Smooth muscle cell (in vitro differentiated cells): ENCODE data around the gene R3HDM4. TPM values are rescaled to one million over a fixed set of nuclear protein-coding genes. Genes with fewer than 3 reads are reported as not detected.

Experiments
- DNase-seq: peaks from one replicate; lab custom pipeline; 2025; ENCODE audit not compliant: unreplicated experiment; lab: John Stamatoyannopoulos, UW
- H2AFZ ChIP-seq: fragments of 200-600 bp; sonication (generic); 2 replicates; pipeline ENCODE4 v1.6.0; 2016; ENCODE audit warnings: antibody characterized with exemption, low read depth, mild to moderate bottlenecking
- H3F3A ChIP-seq: fragments of 200-600 bp; sonication (generic); 2 replicates; pipeline ENCODE4 v1.6.0; 2017; ENCODE audit warnings: antibody characterized with exemption, low read depth
- H3K27ac ChIP-seq: fragments of 200-600 bp; sonication (generic); 2 replicates; pipeline ENCODE4 v1.5.1; 2016; ENCODE audit warnings: low read depth, mild to moderate bottlenecking
- H3K27me3 ChIP-seq: fragments of 200-600 bp; sonication (generic); 2 replicates; pipeline ENCODE4 v1.6.1; 2016; ENCODE audit warnings: low read depth, mild to moderate bottlenecking
- H3K36me3 ChIP-seq: fragments of 200-600 bp; sonication (generic); 2 replicates; pipeline ENCODE4 v1.5.1; 2016; ENCODE audit warnings: low read depth
- H3K4me1 ChIP-seq: fragments of 200-600 bp; sonication (generic); 2 replicates; pipeline ENCODE4 v1.5.1; 2016; ENCODE audit warnings: low read depth
- H3K4me2 ChIP-seq: fragments of 200-600 bp; sonication (generic); 2 replicates; pipeline ENCODE4 v1.6.0; 2016; ENCODE audit warnings: mild to moderate bottlenecking
- H3K4me3 ChIP-seq: fragments of 200-600 bp; sonication (generic); 2 replicates; pipeline ENCODE4 v1.5.1; 2016; ENCODE audit warnings: mild to moderate bottlenecking
- H3K79me2 ChIP-seq: fragments of 200-600 bp; sonication (generic); 2 replicates; pipeline ENCODE4 v1.6.0; 2016; ENCODE audit warnings: low read depth, mild to moderate bottlenecking
- H3K9ac ChIP-seq: fragments of 200-600 bp; sonication (generic); 2 replicates; pipeline ENCODE4 v1.6.0; 2016; ENCODE audit warnings: low read depth
- H3K9me3 ChIP-seq: fragments of 200-600 bp; sonication (generic); replicated peaks from 2 replicates; pipeline ENCODE4 v1.5.1; 2016; ENCODE audit warnings: low read depth
- H4K20me1 ChIP-seq: fragments of 200-600 bp; sonication (generic); 2 replicates; pipeline ENCODE4 v1.6.0; 2016; ENCODE audit warnings: low read depth
- CTCF ChIP-seq: fragments of 200-600 bp; sonication (generic); IDR thresholded peaks from 2 replicates; pipeline ENCODE4 v1.5.1; 2017; ENCODE audit warnings: borderline replicate concordance, mild to moderate bottlenecking, antibody characterized with exemption; ENCODE audit not compliant: insufficient read depth, poor library complexity, severe bottlenecking
- WGBS: methylation state at CpG from one replicate; pipeline ENCODE4 v1.1.7; 2016; ENCODE audit warnings: low lambda C conversion rate; 5-methylcytosine and 5-hydroxymethylcytosine counted together
- polyA plus RNA-seq: library from polyadenylated mRNA; unstranded; fragments of >200 nt; fragmentation: Nextera tagmentation; extraction: Ambion mirVana; gene quantifications from 2 replicates; pipeline ENCODE4 v1.2.1, GENCODE V29; 2016
- total RNA-seq: library from RNA; depleted of rRNA; stranded (reverse); fragments of >200 nt; gene quantifications from 2 replicates; pipeline ENCODE4 v1.2.3, GENCODE V29; 2014

R3HDM4 gene
- total and polyA plus RNA-seq, 2 experiments from 2014 or later, result 42.3 to 69.4 TPM

GRCh38 chr19:939439-939838 lies 26.4 kb upstream of the R3HDM4 start:
- Histone ChIP-seq H3K4me3 (no peak overlapping the region), H3K9ac (no peak overlapping the region), H3K4me1 (no peaks in the 10 kb centered on the region), H3K27me3 (no peaks in the 10 kb centered on the region), H3K79me2 (peaks cover 100% of the 10 kb centered on the region), H3K9me3 (no peaks in the 10 kb centered on the region), H2AFZ (no peak overlapping the region), H4K20me1 (peaks cover 96% of the 10 kb centered on the region), H3F3A (peaks cover 3% of the 10 kb centered on the region), H3K27ac (peak overlapping the region; percentile 13), H3K4me2 (no peak overlapping the region), H3K36me3 (no peaks in the 10 kb centered on the region)
- no peak for TF ChIP-seq CTCF
- DNase-seq, result no peak
- WGBS, result 75% methylated on average over 22 of the region's 22 CpGs

- H3K4me3 ChIP-seq, result no peak overlapping the region
- H3K36me3 ChIP-seq, result no peaks in the 10 kb centered on the region
- no peak for DNase-seq
- TF ChIP-seq CTCF, result no peak
- H4K20me1 ChIP-seq, result peaks cover 90% of the 10 kb centered on the region
- no peaks in the 10 kb centered on the region for H3K9me3 ChIP-seq
- 81% methylated on average over 23 of the region's 23 CpGs for WGBS
- no peak overlapping the region for H3K27ac ChIP-seq
- H3K27me3 ChIP-seq, result no peaks in the 10 kb centered on the region
- H3K4me2 ChIP-seq, result no peak overlapping the region
- H3F3A ChIP-seq, result peaks cover 3% of the 10 kb centered on the region
- H3K9ac ChIP-seq, result no peak overlapping the region
- H3K79me2 ChIP-seq, result peaks cover 100% of the 10 kb centered on the region
- H3K4me1 ChIP-seq, result peaks cover 2% of the 10 kb centered on the region
- H2AFZ ChIP-seq, result no peak overlapping the region
These were observed 25.4 kb upstream of the R3HDM4 start for GRCh38 chr19:938233-938923.

GRCh38 chr19:937259-937694 lies 24.3 kb upstream of the R3HDM4 start:
- no peaks in the 10 kb centered on the region for H3K9me3 ChIP-seq
- H3K4me2 ChIP-seq, result no peak overlapping the region
- no peak for DNase-seq
- H3F3A ChIP-seq, result peaks cover 11% of the 10 kb centered on the region
- H3K9ac ChIP-seq, result no peak overlapping the region
- H3K4me1 ChIP-seq, result peaks cover 11% of the 10 kb centered on the region
- peaks cover 86% of the 10 kb centered on the region for H4K20me1 ChIP-seq
- TF ChIP-seq CTCF, result no peak
- no peak overlapping the region for H2AFZ ChIP-seq
- H3K36me3 ChIP-seq, result no peaks in the 10 kb centered on the region
- H3K27ac ChIP-seq, result peak overlapping the region; percentile 19
- no peak overlapping the region for H3K4me3 ChIP-seq
- H3K79me2 ChIP-seq, result peaks cover 100% of the 10 kb centered on the region
- 76% methylated on average over 16 of the region's 16 CpGs for WGBS
- no peaks in the 10 kb centered on the region for H3K27me3 ChIP-seq

- no peaks in the 10 kb centered on the region for H3K36me3 ChIP-seq
- H3K9ac ChIP-seq, result no peak overlapping the region
- no peak for TF ChIP-seq CTCF
- no peak for DNase-seq
- H3K27me3 ChIP-seq, result no peaks in the 10 kb centered on the region
- H3K4me3 ChIP-seq, result no peak overlapping the region
- H3K27ac ChIP-seq, result no peak overlapping the region
- no peaks in the 10 kb centered on the region for H3K9me3 ChIP-seq
- peaks cover 86% of the 10 kb centered on the region for H4K20me1 ChIP-seq
- no peak overlapping the region for H3K4me2 ChIP-seq
- WGBS, result over 99% methylated on average over 10 of the region's 10 CpGs
- H3K4me1 ChIP-seq, result peaks cover 11% of the 10 kb centered on the region
- H3F3A ChIP-seq, result peaks cover 19% of the 10 kb centered on the region
- H3K79me2 ChIP-seq, result peaks cover 100% of the 10 kb centered on the region
- H2AFZ ChIP-seq, result no peak overlapping the region
These were observed 23.1 kb upstream of the R3HDM4 start for GRCh38 chr19:936175-936546.
